Globus pallidus (tissue), 1 donor: ENCODE measurements around the gene CENPN.

Source experiments
- DNase-seq: peaks from one replicate; pipeline ENCODE4 v3.0.0-alpha.2; 2015; ENCODE audit warnings: low spot score

Gene CENPN

GRCh38 chr16:80991792-80992430 is 15.1 kb upstream of the CENPN start:
- no peak for DNase-seq

- DNase-seq: no peak
Observed at GRCh38 chr16:80992676-80993293, 14.2 kb upstream of the CENPN start.

GRCh38 chr16:80993307-80993706 is 13.7 kb upstream of the CENPN start:
- DNase-seq: peak; percentile 58

- DNase-seq: no peak
Observed at GRCh38 chr16:80993834-80994233, 13.2 kb upstream of the CENPN start.

GRCh38 chr16:80994451-80994850 is 12.6 kb upstream of the CENPN start:
- no peak for DNase-seq

- DNase-seq: no peak
Observed at GRCh38 chr16:80996688-80997138, 10.3 kb upstream of the CENPN start.

- DNase-seq: no peak
Observed at GRCh38 chr16:80997139-80997798, 9.7 kb upstream of the CENPN start.

GRCh38 chr16:80997964-80998620 is 8.9 kb upstream of the CENPN start:
- DNase-seq: no peak

GRCh38 chr16:81000873-81001272 is 6.1 kb upstream of the CENPN start:
- no peak for DNase-seq

- DNase-seq: no peak
Observed at GRCh38 chr16:81001330-81001729, 5.7 kb upstream of the CENPN start.

GRCh38 chr16:81003064-81003463 is 4.0 kb upstream of the CENPN start:
- no peak for DNase-seq

GRCh38 chr16:81003610-81004460 is 3.2 kb upstream of the CENPN start:
- DNase-seq: no peak

- DNase-seq: peak; percentile 78
Observed at GRCh38 chr16:81004646-81005353, 2.2 kb upstream of the CENPN start.

- DNase-seq: no peak
Observed at GRCh38 chr16:81005610-81006161, 1.3 kb upstream of the CENPN start.

- DNase-seq: no peak
Observed at GRCh38 chr16:81006211-81006812, 702 bp upstream of the CENPN start.

- DNase-seq: no peak
Observed at GRCh38 chr16:81008505-81008789, 1.4 kb downstream of the CENPN start.

- DNase-seq: no peak
Observed at GRCh38 chr16:81012974-81013373, 6.0 kb downstream of the CENPN start.

GRCh38 chr16:81014672-81015071 is 7.7 kb downstream of the CENPN start:
- no peak for DNase-seq

- peak; percentile 91 for DNase-seq
Observed at GRCh38 chr16:81018496-81018895, 11.5 kb downstream of the CENPN start.

- DNase-seq: no peak
Observed at GRCh38 chr16:81026429-81026828, 19.4 kb downstream of the CENPN start.
